Islet of Langerhans (tissue), 1 donor: ENCODE measurements around the gene HDAC4.

Experiments used
- FAIRE-seq: peaks from one replicate; lab custom pipeline; 2011; peaks lifted over from hg19 to GRCh38; lab: Jason Lieb, UNC

The HDAC4 gene

DNA sequence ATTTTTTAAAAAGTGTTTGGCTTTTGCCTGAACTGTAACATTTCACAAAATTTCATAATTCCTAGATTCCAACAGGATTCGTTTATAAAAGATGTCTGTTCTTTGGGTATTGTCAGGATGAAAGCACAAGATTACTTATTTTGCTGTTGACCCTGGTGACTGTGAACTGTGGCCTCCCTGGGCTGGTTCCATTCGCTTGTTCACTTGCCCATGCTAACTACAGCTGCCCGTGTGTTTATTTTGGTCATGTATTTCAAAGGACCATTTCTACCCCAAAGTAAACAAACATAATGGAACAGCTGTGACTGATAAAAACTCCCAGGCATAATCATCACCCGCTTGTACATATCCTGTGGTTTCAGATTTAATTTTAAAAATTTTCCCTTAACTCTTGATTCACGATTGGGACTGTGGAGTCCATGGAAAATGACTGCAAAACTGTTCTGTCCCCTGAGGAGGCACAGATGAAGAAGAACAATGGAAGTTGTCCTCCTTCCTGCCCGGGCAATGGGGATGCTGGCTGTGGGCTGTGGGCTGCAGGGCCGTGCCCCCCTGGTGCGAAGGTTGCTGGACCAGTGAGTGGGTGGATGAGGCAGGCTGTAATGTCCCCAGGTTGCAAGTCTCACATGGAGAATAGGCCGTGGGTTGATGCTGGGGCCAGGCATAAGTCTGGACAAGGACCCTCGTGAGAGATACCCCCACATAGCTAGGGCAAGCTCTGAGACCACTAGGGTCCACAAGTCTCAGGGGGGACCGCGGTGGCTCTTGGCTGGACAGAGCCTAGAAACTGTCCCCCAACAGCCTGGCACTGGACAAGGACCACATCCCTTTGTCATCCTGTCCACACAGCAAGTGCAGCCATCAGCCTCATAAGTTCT is 28.9 kb upstream of the HDAC4 start:
- peak; percentile 79 for FAIRE-seq

DNA sequence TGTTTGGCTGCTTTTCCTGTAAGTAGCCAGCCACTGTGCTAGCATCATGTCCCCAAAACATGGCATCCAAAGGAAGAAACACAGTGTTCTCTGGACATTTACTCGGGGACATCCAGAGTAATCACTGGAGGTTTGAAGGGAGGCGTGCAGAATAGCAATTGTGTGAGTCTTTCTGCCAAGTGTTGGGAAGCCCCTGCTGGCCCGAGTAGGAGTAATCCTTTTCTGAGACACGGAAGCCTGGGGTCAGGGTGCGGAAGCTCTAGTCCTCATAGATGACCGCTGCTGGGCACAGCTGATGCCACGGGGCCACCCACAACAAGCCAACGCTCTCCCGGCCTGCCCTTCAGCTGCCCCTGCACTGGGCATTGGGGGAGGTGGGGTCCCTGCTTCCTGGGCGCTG is 24.8 kb upstream of the HDAC4 start:
- FAIRE-seq = no peak

- no peak for FAIRE-seq
Measured at GRCh38 chr2:239424337-239425045, 23.7 kb upstream of the HDAC4 start.

DNA sequence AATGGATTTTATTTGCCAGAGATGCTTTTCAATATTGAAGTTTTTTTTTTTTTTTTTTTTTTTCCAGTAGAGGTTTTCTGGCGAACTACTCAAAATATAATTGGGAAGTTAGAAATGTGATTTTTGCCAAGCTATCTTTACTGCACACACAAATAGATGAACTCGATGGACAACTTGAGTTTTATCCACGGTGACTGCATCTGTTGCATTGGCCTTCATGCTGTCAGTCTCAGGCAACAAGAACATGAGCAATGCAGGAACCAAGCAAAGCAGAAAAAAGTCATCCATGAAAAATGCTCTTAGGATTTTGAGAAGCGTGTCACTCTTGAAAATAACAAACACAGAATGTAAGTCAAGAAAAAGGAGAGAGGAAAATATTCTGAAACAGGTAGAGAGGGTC is 22.7 kb upstream of the HDAC4 start:
- FAIRE-seq = no peak

DNA sequence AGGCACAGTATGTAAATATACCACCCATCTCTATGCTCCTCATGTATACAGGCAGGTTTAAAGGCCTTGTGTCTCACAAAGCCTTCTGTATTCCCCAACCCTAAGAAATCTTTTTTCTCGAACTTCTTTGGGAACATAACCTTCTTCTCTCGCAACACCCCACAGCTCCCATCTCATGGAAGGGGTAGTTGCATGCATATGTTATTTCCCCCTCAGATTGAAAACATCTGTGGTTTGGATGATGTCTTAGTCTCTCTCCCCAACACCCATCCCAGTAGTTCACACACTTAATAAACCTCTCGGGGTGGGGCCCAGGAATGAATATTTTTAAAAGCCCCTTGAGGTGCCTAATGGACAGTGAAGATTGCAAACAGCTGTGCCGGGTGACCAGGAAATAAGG is 21.0 kb upstream of the HDAC4 start:
- no peak for FAIRE-seq

GRCh38 chr2:239420082-239420481 is 19.3 kb upstream of the HDAC4 start:
- no peak for FAIRE-seq

- no peak for FAIRE-seq
Measured at GRCh38 chr2:239418918-239419317, 18.1 kb upstream of the HDAC4 start.

- FAIRE-seq = no peak
Measured at GRCh38 chr2:239412905-239413603, 12.2 kb upstream of the HDAC4 start.

GRCh38 chr2:239411549-239412319 is 10.9 kb upstream of the HDAC4 start:
- no peak for FAIRE-seq

- FAIRE-seq = no peak
Measured at GRCh38 chr2:239411117-239411516, 10.3 kb upstream of the HDAC4 start.

GRCh38 chr2:239409976-239410375 is 9.2 kb upstream of the HDAC4 start:
- no peak for FAIRE-seq

DNA sequence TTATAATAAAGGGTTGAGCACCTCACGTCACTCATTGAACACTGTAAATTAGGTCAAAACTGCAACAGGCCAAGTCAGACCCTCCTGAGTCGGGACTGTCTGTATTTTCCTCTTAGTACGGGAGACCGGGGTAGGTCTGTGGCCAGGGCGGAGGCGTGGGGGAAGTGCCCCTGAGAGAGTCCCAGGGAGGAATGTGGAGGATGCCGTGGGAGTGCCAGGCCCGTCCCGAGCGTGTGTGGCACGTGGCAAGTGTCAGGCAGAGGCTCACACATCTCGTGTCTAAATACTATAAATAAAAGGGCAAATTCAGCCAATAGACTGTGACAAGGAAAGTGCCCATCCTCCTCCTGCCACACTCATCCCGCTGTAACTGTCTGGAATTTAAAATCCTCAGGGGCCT is 6.3 kb upstream of the HDAC4 start:
- no peak for FAIRE-seq

GRCh38 chr2:239406316-239406995 is 5.6 kb upstream of the HDAC4 start:
- no peak for FAIRE-seq

DNA sequence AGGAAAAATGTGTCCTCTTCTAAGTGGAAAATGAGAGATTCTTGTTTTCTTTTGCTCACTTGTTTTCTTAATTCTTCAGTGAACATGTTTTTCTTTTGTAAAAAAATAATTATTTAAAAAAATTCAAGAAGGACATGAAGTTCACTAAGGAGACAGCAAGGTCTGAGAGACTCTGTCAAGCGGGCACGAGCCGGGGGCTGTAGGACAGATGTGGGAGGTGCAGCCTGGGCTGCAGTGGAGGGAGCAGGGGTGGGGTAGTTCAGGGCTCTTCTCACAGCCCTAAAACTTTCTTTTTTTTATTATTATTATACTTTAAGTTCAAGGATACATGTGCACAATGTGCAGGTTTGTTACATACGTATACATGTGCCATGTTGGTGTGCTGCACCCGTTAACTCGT is 4.3 kb upstream of the HDAC4 start:
- FAIRE-seq = no peak

DNA sequence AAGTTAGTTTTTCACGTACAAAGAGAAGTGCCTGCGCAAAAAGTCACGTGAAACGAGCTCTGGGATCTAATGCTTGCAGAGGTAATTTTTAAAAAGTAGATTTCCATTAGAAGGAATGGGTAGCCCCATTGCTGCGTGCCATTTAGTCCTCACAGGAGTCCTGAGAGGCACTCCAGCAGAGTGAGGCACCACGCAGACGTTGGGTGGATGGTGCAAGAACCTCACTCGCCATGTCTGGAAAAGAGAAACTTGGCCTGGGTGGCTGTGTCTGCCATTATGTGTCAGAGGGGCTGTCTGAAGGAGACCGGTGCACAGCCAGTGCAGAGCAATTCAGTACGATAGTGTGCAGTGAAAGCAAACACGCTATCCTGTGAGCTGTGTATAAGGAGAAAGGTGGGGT is 1.8 kb upstream of the HDAC4 start:
- no peak for FAIRE-seq

DNA sequence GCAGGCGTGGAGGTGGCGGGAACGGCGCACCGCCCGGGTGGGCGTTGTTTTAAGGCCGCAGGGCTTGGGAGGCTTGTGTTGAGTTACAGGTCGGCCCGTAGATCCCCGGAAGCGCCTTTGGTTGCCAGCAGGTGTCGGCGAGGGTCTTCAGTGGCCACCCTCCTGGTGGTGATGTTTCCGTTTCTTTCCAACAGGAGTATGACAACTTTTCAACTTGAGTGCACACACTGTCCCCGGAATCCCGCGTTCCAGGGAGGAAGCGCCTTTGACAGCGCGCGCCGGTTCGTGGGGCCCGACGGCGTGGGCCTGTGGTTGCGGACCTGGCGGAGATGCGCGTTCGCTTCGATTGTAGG is 1.0 kb upstream of the HDAC4 start:
- FAIRE-seq = no peak

- peak; percentile 53 for FAIRE-seq
Measured at GRCh38 chr2:239401067-239401880, 454 bp upstream of the HDAC4 start.

- no peak for FAIRE-seq
Measured at GRCh38 chr2:239399921-239400595, 762 bp downstream of the HDAC4 start.

DNA sequence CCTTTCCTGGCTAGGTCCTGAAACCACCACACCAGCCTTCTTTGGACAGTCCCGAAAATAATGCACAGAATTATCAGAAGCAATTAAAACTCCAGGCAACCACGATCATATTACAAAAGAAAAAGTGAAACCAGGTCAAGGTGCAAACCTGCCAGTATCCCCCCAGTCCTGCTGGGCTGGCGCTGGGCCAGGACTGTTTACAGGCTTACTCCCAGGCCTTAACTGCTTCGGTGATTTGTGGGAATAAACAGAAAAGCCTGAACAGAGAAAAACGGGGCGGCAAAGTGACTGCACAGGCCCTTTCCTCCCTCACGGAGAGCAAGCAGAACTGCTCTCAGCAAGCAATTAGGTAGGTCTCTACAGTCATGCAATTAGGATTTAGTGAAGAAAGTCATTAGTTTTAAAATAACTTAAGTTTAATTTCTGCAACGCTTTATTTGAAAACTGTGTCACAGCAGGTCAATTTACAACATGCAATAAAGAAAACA is 1.3 kb downstream of the HDAC4 start:
- peak; percentile 65 for FAIRE-seq

DNA sequence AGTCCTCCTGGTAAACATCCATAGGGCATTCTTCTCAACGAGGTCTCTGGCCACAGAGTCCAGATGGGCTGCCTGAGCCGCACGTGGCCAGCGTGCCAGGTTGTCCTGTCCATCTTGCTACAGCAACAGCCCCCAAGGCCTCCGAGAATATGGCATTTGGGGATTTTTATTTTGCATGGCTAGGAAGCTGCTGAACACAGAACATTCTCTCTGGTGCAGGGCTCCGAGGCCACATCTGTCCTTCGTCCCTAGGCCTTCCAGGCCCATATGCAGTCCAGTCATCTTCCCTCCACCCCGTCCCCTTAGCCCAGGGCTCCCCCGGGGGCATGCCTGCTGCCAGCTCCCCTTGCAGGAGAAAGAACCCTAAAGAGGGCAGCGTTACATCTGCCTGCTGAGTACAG is 2.3 kb downstream of the HDAC4 start:
- FAIRE-seq = no peak
